ENCODE data around the gene SLIT3.

- TF ChIP-seq CTCF (IDR thresholded peaks at IDR 0.05 in 4 of 5, conservative IDR thresholded peaks at IDR 0.05 in 1 of 5): no peak
- TF ChIP-seq POLR2A (IDR thresholded peaks at IDR 0.05): no peak
Measured at GRCh38 chr5:169013846-169014245, 287.1 kb downstream of the SLIT3 start.

All from gastrocnemius medialis (tissue), 4 donors.